SIG-M5 (cell line): Measurements from ENCODE around the gene CEP95.
"Not testable (repeated sequence)": the region's sequence is repeated elsewhere in the genome, so short reads cannot be mapped to it uniquely, and the experiment has no call there.

Experiments used
- DNase-seq: peaks from one replicate; lab custom pipeline; 2025; lab: John Stamatoyannopoulos, UW

CEP95 gene

DNA sequence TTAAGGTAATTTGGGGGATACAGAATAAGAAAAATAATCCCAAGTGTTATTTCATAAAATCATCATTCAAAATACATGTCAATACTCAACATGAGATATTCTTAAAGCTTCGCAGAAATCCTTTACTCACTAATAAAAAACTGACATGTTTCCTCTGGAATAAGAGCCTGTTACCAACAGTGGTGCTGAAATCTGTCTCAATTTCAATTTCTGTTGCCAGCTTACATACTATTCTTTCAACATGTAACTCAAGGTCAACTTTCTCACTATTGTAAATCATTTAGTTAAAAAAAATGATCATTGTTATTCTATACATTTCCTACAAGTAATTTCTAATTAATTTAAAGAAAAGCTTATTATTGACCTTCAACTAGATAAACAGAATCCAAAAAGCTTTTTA lies 67.9 kb downstream of the CEP95 start:
- DNase-seq = no peak

DNA sequence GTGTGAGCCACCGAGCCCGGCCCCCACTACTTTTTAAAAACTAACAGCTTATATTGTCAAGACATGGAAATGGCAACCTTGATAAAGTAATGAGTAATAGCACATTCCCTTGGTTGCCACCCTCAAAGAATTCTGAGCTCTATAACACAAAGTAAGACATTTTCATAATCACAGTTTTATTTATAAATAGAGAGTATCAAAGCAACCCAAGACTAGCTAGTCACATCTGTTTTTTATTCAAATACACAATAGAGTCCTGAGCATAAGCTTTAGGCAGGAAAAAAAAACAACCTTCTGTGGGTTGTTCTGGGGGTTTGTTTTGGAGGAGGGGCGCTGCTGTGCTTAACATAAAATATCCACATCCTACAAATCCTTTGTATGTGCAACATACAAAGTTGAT lies 68.7 kb downstream of the CEP95 start:
- DNase-seq = no peak

GRCh38 chr17:64577025-64577424 lies 70.2 kb downstream of the CEP95 start:
- not testable (repeated sequence) for DNase-seq

DNA sequence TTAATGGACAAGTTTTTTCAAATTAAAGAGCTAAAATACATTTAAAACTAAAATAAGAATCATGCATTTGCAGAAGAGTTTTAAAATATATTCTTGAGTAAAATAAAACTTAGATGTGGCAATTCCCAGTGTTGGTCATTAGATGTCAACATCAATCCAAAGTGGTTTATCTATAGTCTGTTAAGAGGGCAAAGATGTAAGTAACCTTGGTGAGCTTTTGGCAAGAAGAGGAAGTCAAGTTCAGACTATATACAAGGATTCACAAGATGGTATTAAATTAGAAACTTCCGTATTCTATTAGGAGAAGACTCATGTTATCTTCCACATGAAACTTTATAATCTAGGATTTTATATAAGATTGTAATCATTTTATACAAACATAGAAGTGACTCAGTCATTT lies 73.1 kb downstream of the CEP95 start:
- peak; percentile 53 for DNase-seq

GRCh38 chr17:64580384-64581315 lies 73.9 kb downstream of the CEP95 start:
- no peak for DNase-seq

GRCh38 chr17:64583038-64583437 lies 76.3 kb downstream of the CEP95 start:
- no peak for DNase-seq

DNA sequence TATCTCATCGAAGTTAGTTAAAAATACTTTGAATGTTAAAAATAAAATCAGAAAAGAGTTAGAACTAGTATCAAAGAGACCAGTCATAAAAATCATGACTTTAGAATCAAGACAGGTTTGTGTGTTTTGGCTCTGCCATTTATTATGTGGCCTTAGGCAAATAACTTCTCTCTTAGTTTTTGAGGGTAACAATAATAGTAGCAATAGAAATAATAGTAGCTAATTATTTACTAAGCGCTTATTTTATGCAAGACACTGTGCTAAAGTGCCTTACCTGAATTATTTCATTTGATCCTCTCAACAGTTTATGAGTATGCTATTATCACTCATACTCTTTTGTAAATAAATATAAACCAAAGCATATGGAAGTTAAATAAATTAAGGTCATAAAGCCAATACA lies 78.4 kb downstream of the CEP95 start:
- no peak for DNase-seq
